H1 (cell line): Measurements from ENCODE around the gene PPP1R12C. TPM values are rescaled to one million over a fixed set of nuclear protein-coding genes. Genes with fewer than 3 reads are reported as not detected.

Source experiments
- CTCF ChIA-PET: fragments of 300-600 bp; sonication (Branson Sonifier 250); formaldehyde crosslinking; loops from one replicate; lab custom pipeline; 2021; ENCODE audit not compliant: partially characterized antibody; lab: Charles Lee
- POLR2A ChIA-PET: fragments of 300-600 bp; sonication (Branson Sonifier 250); formaldehyde crosslinking; loops from one replicate; lab custom pipeline; 2021; ENCODE audit warnings: inconsistent platforms; ENCODE audit not compliant: partially characterized antibody; lab: Charles Lee
- DNase-seq, 2 experiments: peaks; one replicate each; pipeline versions ENCODE4 v3.0.0 to v3.0.0-alpha.2; 2010 to 2022; ENCODE audit warnings: low spot score in 2 of 2, low read depth in 1 of 2, mixed read lengths in 1 of 2
- FAIRE-seq: peaks from 2 replicates; lab custom pipeline; 2011; peaks lifted over from hg19 to GRCh38; lab: Jason Lieb, UNC
- H2AFZ ChIP-seq: 2 replicates; pipeline ENCODE4 v1.8.1; 2012; ENCODE audit warnings: low read length, inconsistent platforms
- H2AK5ac ChIP-seq: 2 replicates; pipeline ENCODE4 v1.6.1; 2013; ENCODE audit warnings: low read depth, low read length
- H2BK120ac ChIP-seq: replicated peaks from 2 replicates; pipeline ENCODE3; 2013; ENCODE audit warnings: low read depth, low read length, inconsistent platforms
- H2BK12ac ChIP-seq: 2 replicates; pipeline ENCODE4 v1.6.1; 2013; ENCODE audit warnings: low read depth, low read length
- H2BK15ac ChIP-seq: 2 replicates; pipeline ENCODE4 v1.6.1; 2013; ENCODE audit warnings: low read length
- H2BK20ac ChIP-seq: 2 replicates; pipeline ENCODE4 v1.6.1; 2013; ENCODE audit warnings: low read length
- H2BK5ac ChIP-seq: 2 replicates; pipeline ENCODE4 v1.6.1; 2013; ENCODE audit warnings: low read depth, low read length
- H3K14ac ChIP-seq: 2 replicates; pipeline ENCODE4 v1.6.1; 2013; ENCODE audit warnings: inconsistent platforms; ENCODE audit not compliant: insufficient read length
- H3K18ac ChIP-seq: 2 replicates; pipeline ENCODE4 v1.6.1; 2013; ENCODE audit warnings: low read length; ENCODE audit errors: extremely low read depth
- H3K23ac ChIP-seq: 2 replicates; pipeline ENCODE4 v1.6.1; 2013; ENCODE audit warnings: inconsistent platforms; ENCODE audit not compliant: insufficient read length
- H3K23me2 ChIP-seq: 2 replicates; pipeline ENCODE4 v1.6.1; 2013; ENCODE audit warnings: low read depth, low read length
- H3K27ac ChIP-seq: 2 replicates; pipeline ENCODE4 v1.6.1; 2011; ENCODE audit warnings: low read depth, low read length, inconsistent platforms
- H3K27me3 ChIP-seq, 4 experiments: replicated peaks in 1 of 4; 1 replicate in 1 of 4; 2 replicates in 3 of 4; pipeline versions ENCODE4 v1.6.1 to v1.8.1; 2011 to 2013; ENCODE audit warnings: low read length in 3 of 4, mild to moderate bottlenecking in 3 of 4, inconsistent platforms in 2 of 4, mixed read lengths in 2 of 4, moderate library complexity in 1 of 4; ENCODE audit not compliant: control insufficient read depth in 3 of 4, insufficient read depth in 3 of 4; ENCODE audit errors: extremely low read depth in 1 of 4
- H3K36me3 ChIP-seq, 4 experiments: 2 replicates each; pipeline versions ENCODE4 v1.6.1 to v1.8.1; 2011 to 2013; ENCODE audit warnings: mild to moderate bottlenecking in 4 of 4, low read length in 3 of 4, moderate library complexity in 2 of 4, control low read depth in 1 of 4, inconsistent platforms in 1 of 4; ENCODE audit not compliant: insufficient read depth in 4 of 4, control insufficient read depth in 2 of 4
- H3K4ac ChIP-seq: replicated peaks from 2 replicates; pipeline ENCODE3; 2013; ENCODE audit warnings: low read length, low read depth, mixed read lengths, inconsistent platforms; ENCODE audit not compliant: insufficient read length
- H3K4me1 ChIP-seq, 4 experiments: replicated peaks in 1 of 4; 1 replicate in 1 of 4; 2 replicates in 3 of 4; pipeline versions ENCODE4 v1.6.1 to v1.8.1; 2011 to 2013; ENCODE audit warnings: low read length in 3 of 4, inconsistent platforms in 2 of 4, mixed read lengths in 1 of 4; ENCODE audit not compliant: insufficient read depth in 4 of 4, control insufficient read depth in 3 of 4
- H3K4me2 ChIP-seq, 2 experiments: 2 replicates each; pipeline versions ENCODE4 v1.6.1 to v1.8.1; 2011 to 2013; ENCODE audit warnings: low read depth in 2 of 2, low read length in 2 of 2, control low read depth in 1 of 2, inconsistent platforms in 1 of 2, mild to moderate bottlenecking in 1 of 2; ENCODE audit not compliant: insufficient read depth in 1 of 2
- H3K4me3 ChIP-seq, 4 experiments: fragments of 200-600, 300-600 bp in 1 of 4; sonication (generic), shearing (Covaris generic), sonication (Bioruptor Twin) in 1 of 4; 2 replicates each; pipeline versions ENCODE4 v1.5.1 to v1.8.1; 2011 to 2016; ENCODE audit warnings: low read length in 4 of 4, low read depth in 3 of 4, control low read depth in 2 of 4, inconsistent platforms in 2 of 4, mild to moderate bottlenecking in 2 of 4, mixed read lengths in 1 of 4, moderate library complexity in 1 of 4; ENCODE audit not compliant: insufficient read depth in 2 of 4; ENCODE audit errors: extremely low read depth in 1 of 4
- H3K56ac ChIP-seq: replicated peaks from 2 replicates; pipeline ENCODE3; 2013; ENCODE audit warnings: low read depth, mild to moderate bottlenecking, mixed read lengths, low read length, inconsistent platforms; ENCODE audit not compliant: insufficient read length
- H3K79me1 ChIP-seq: 2 replicates; pipeline ENCODE4 v1.6.1; 2013; ENCODE audit warnings: low read depth, low read length, control low read depth
- H3K79me2 ChIP-seq, 2 experiments: 2 replicates each; pipeline versions ENCODE4 v1.6.1 to v1.8.1; 2012 to 2013; ENCODE audit warnings: low read length in 2 of 2, mild to moderate bottlenecking in 2 of 2, inconsistent platforms in 1 of 2; ENCODE audit not compliant: insufficient read depth in 2 of 2, control insufficient read depth in 1 of 2
- H3K9ac ChIP-seq, 4 experiments: replicated peaks in 1 of 4; 1 replicate in 1 of 4; 2 replicates in 3 of 4; pipeline versions ENCODE4 v1.6.1 to v1.8.1; 2011 to 2013; ENCODE audit warnings: low read depth in 3 of 4, low read length in 3 of 4, control low read depth in 2 of 4, mild to moderate bottlenecking in 2 of 4, moderate library complexity in 2 of 4, inconsistent platforms in 1 of 4; ENCODE audit errors: extremely low read depth in 1 of 4
- H3K9me3 ChIP-seq, 2 experiments: 2 replicates each; pipeline versions ENCODE4 v1.6.1 to v1.8.1; 2012 to 2013; ENCODE audit warnings: mild to moderate bottlenecking in 2 of 2, moderate library complexity in 2 of 2, control low read depth in 1 of 2, inconsistent platforms in 1 of 2, low read depth in 1 of 2, low read length in 1 of 2, mixed read lengths in 1 of 2; ENCODE audit not compliant: insufficient read depth in 2 of 2
- H4K20me1 ChIP-seq, 2 experiments: replicated peaks in 1 of 2; 2 replicates each; pipeline versions ENCODE3 to v1.8.1; 2011 to 2013; ENCODE audit warnings: inconsistent platforms in 2 of 2, low read length in 2 of 2, mild to moderate bottlenecking in 1 of 2; ENCODE audit not compliant: insufficient read depth in 2 of 2, control insufficient read depth in 1 of 2
- H4K5ac ChIP-seq: 2 replicates; pipeline ENCODE4 v1.6.1; 2013; ENCODE audit warnings: low read length, low read depth, mixed read lengths, inconsistent platforms; ENCODE audit not compliant: insufficient read length
- H4K8ac ChIP-seq: 2 replicates; pipeline ENCODE4 v1.8.0; 2013; ENCODE audit warnings: mild to moderate bottlenecking, moderate library complexity, low read length, inconsistent platforms; ENCODE audit not compliant: insufficient read depth; ENCODE audit errors: extremely low read depth
- H4K91ac ChIP-seq: replicated peaks from 2 replicates; pipeline ENCODE3; 2013; ENCODE audit warnings: low read length, mixed read lengths, inconsistent platforms; ENCODE audit not compliant: insufficient read length
- CREB1 ChIP-seq: IDR thresholded peaks from 2 replicates; pipeline ENCODE4 v1.6.1; 2012; ENCODE audit warnings: inconsistent platforms
- KDM4A ChIP-seq: IDR thresholded peaks from one replicate; pipeline ENCODE4 v1.7.1; 2012; ENCODE audit warnings: low read depth, mild to moderate bottlenecking, moderate library complexity, low read length, inconsistent platforms; ENCODE audit not compliant: severe bottlenecking
- KDM5A ChIP-seq: fragments of 200-600 bp; IDR thresholded peaks from 2 replicates; pipeline ENCODE4 v1.7.1; 2012; ENCODE audit warnings: mild to moderate bottlenecking, low read length, inconsistent platforms, mixed read lengths
- MAX ChIP-seq: IDR thresholded peaks from 2 replicates; pipeline ENCODE4 v1.6.1; 2012; ENCODE audit warnings: inconsistent platforms
- RFX5 ChIP-seq: IDR thresholded peaks from 2 replicates; pipeline ENCODE4 v1.6.1; 2011; ENCODE audit warnings: low read depth, low read length, improper control_type of control experiment, borderline replicate concordance
- SAP30 ChIP-seq: fragments of 300-600 bp; sonication (generic); IDR thresholded peaks from 2 replicates; pipeline ENCODE4 v1.7.1; 2012; ENCODE audit warnings: low read length, moderate library complexity, mild to moderate bottlenecking, inconsistent platforms; ENCODE audit not compliant: insufficient read depth, insufficient replicate concordance
- SIN3A ChIP-seq, 2 experiments: IDR thresholded peaks in 1 of 2; conservative IDR thresholded peaks in 1 of 2; 2 replicates each; pipeline ENCODE4 v1.6.1; 2011 to 2012; ENCODE audit warnings: low read length in 2 of 2, improper control_type of control experiment in 1 of 2, low read depth in 1 of 2, mild to moderate bottlenecking in 1 of 2
- TBP ChIP-seq: IDR thresholded peaks from 2 replicates; pipeline ENCODE4 v1.6.1; 2011; ENCODE audit warnings: low read depth, low read length, improper control_type of control experiment
- TEAD4 ChIP-seq: IDR thresholded peaks from 2 replicates; pipeline ENCODE4 v1.6.1; 2012; ENCODE audit warnings: low read depth, low read length, inconsistent platforms, mixed read lengths
- WGBS, 2 experiments: shearing (Covaris generic) in 1 of 2; methylation state at CpG; one replicate each; pipeline versions ENCODE4 v1.1.6 to v1.1.7; 2013 to 2015; ENCODE audit warnings: low lambda C conversion rate in 2 of 2, mixed read lengths in 2 of 2, inconsistent platforms in 1 of 2, low coverage in 1 of 2, missing lambda C conversion rate in 1 of 2; ENCODE audit not compliant: insufficient replicate concordance in 2 of 2, insufficient coverage in 1 of 2, insufficient read length in 1 of 2; ENCODE audit errors: extremely low coverage in 1 of 2, missing lambda C conversion rate in 1 of 2; 5-methylcytosine and 5-hydroxymethylcytosine counted together
- polyA plus RNA-seq, 7 experiments: library from polyadenylated mRNA; depleted of rRNA in 3 of 7; stranded (reverse) in 5 of 7; unstranded in 2 of 7; fragments of >200 nt in 5 of 7; fragments of 200-250 nt in 2 of 7; gene quantifications; 1 replicate in 5 of 7; 2 replicates in 1 of 7; 4 replicates in 1 of 7; pipeline versions ENCODE4 v1.2.1 to v1.2.3, GENCODE V29; 2011 to 2013; ENCODE audit warnings: missing spikeins in 2 of 7, mixed read lengths in 2 of 7
- total RNA-seq: library from RNA; stranded (reverse); fragmentation: NEBNext Ultra II Directional; extraction: Animal tissue kit (Norgen Biotek cat#: 25700); gene quantifications from 2 replicates; pipeline ENCODE4 v1.2.1, GENCODE V29; 2021

PPP1R12C gene
- total and polyA plus RNA-seq, 2 of the 8 experiments (the other 6 are each of a cell fraction or from before 2014, with no cell fraction given) = 31.7 to 71.5 TPM

- H3K4me2 ChIP-seq = peak overlapping the region; percentile 83 to 88
- H2BK5ac ChIP-seq = no peak overlapping the region
- no peaks in the 10 kb centered on the region for H3K79me1 ChIP-seq
- H3K36me3 ChIP-seq = no peaks in the 10 kb centered on the region
- H3K79me2 ChIP-seq = no peaks in the 10 kb centered on the region
- POLR2A ChIA-PET = interaction anchor here (0.7 to 5.8 kb wide), 8 partner anchors 9 to 330 kb away, joined by 3 to 33 read pairs (median 3); partner anchors contain the start of gene PPP1R12C
- peaks cover 0 to 5% of the 10 kb centered on the region in 2 experiments for H4K20me1 ChIP-seq
- H3K9ac ChIP-seq = no peak overlapping the region
- no peak overlapping the region for H3K4ac ChIP-seq
- CTCF ChIA-PET = interaction anchor here (0.5 to 3.3 kb wide), 9 partner anchors 11 to 192 kb away, joined by 3 to 20 read pairs (median 3); no protein-coding TSS in a partner anchor
- no peak overlapping the region for H2BK20ac ChIP-seq
- H2AK5ac ChIP-seq = no peak overlapping the region
- peak overlapping the region; percentile 48 for H3K18ac ChIP-seq
- no peak overlapping the region for H3K27ac ChIP-seq
- no peak overlapping the region for H3K23ac ChIP-seq
- no peaks in the 10 kb centered on the region for H3K9me3 ChIP-seq
- H3K23me2 ChIP-seq = peaks cover 4% of the 10 kb centered on the region
- WGBS, 2 experiments = 10% methylated on average over 21 of the region's 30 CpGs; no CpG with 5 or more reads in 1 of the 2 experiments
- H3K4me1 ChIP-seq = peaks cover 0 to 10% (median 5%) of the 10 kb centered on the region in 4 experiments; a peak in 6 of 7 replicates
- H4K8ac ChIP-seq = no peak overlapping the region
- FAIRE-seq = no peak
- H3K4me3 ChIP-seq = peak overlapping the region; percentile 16 to 60 (median 42)
- no peak overlapping the region for H2BK120ac ChIP-seq
- DNase-seq = peak in 1 of 2 experiments; percentile 68
- H3K14ac ChIP-seq = no peak overlapping the region
- no peak overlapping the region; the same call in 1 of the 2 replicates for H2BK15ac ChIP-seq
- H4K91ac ChIP-seq = no peak overlapping the region
- H4K5ac ChIP-seq = no peak overlapping the region
- peaks cover 18 to 82% (median 59%) of the 10 kb centered on the region in 4 experiments for H3K27me3 ChIP-seq
- H2BK12ac ChIP-seq = peak overlapping the region; percentile 39; the same call in 1 of the 2 replicates
- H2AFZ ChIP-seq = peak overlapping the region; percentile 72; the same call in 1 of the 2 replicates
- H3K56ac ChIP-seq = no peak overlapping the region
- TF ChIP-seq MAX (peak; percentile 36; the same call in 1 of the 2 replicates), TEAD4 (peak; percentile 63), RFX5 (no peak), KDM5A (no peak), CREB1 (peak; percentile 35; the same call in 1 of the 2 replicates), SAP30 (peak; percentile 33), SIN3A (conservative IDR thresholded peaks at IDR 0.05 in 1 of 2, IDR thresholded peaks at IDR 0.05 in 1 of 2; ENCODE audit: low read depth in 1 of 2, low read length in 2 of 2) (peak; percentile 43 to 63; a peak in 1 of 4 replicates), TBP (no peak), KDM4A (peak; percentile 41)
These were observed 48.2 kb downstream of the PPP1R12C start for GRCh38 chr19:55068950-55069864.
